HG03108 (cell line): ENCODE data around the gene KCNIP4.
A peak's percentile ranks its signal among the peaks of the same experiment; 100 is the strongest.

Experiments
- ATAC-seq: cut with Tn5 transposase; IDR thresholded peaks from one replicate; pipeline ENCODE4 v1.9.1; 2021; ENCODE audit warnings: moderate library complexity; ENCODE audit not compliant: unreplicated experiment

The KCNIP4 gene

GRCh38 chr4:21768349-21769310 lies 179.9 kb downstream of the KCNIP4 start:
- peak; percentile 56 for ATAC-seq

- no peak for ATAC-seq
Observed at GRCh38 chr4:21765810-21766407, 182.7 kb downstream of the KCNIP4 start.

GRCh38 chr4:21763855-21764254 lies 184.7 kb downstream of the KCNIP4 start:
- no peak for ATAC-seq

GRCh38 chr4:21757248-21757647 lies 191.3 kb downstream of the KCNIP4 start:
- no peak for ATAC-seq

GRCh38 chr4:21753084-21753760 lies 195.3 kb downstream of the KCNIP4 start:
- ATAC-seq: no peak

GRCh38 chr4:21752616-21753015 lies 196.0 kb downstream of the KCNIP4 start:
- ATAC-seq: no peak

- no peak for ATAC-seq
Observed at GRCh38 chr4:21749924-21750323, 198.6 kb downstream of the KCNIP4 start.

GRCh38 chr4:21749412-21749811 lies 199.2 kb downstream of the KCNIP4 start:
- no peak for ATAC-seq

GRCh38 chr4:21744046-21744445 lies 204.5 kb downstream of the KCNIP4 start:
- ATAC-seq: no peak

- ATAC-seq: no peak
Observed at GRCh38 chr4:21742326-21742725, 206.2 kb downstream of the KCNIP4 start.

- no peak for ATAC-seq
Observed at GRCh38 chr4:21738821-21739220, 209.8 kb downstream of the KCNIP4 start.

GRCh38 chr4:21735866-21736265 lies 212.7 kb downstream of the KCNIP4 start:
- ATAC-seq: no peak

- ATAC-seq: no peak
Observed at GRCh38 chr4:21733894-21734630, 214.5 kb downstream of the KCNIP4 start.

- no peak for ATAC-seq
Observed at GRCh38 chr4:21728304-21728703, 220.3 kb downstream of the KCNIP4 start.

GRCh38 chr4:21726255-21726815 lies 222.2 kb downstream of the KCNIP4 start:
- no peak for ATAC-seq

- ATAC-seq: no peak
Observed at GRCh38 chr4:21722157-21722839, 226.3 kb downstream of the KCNIP4 start.

- ATAC-seq: no peak
Observed at GRCh38 chr4:21716531-21716930, 232.0 kb downstream of the KCNIP4 start.

GRCh38 chr4:21710179-21710835 lies 238.3 kb downstream of the KCNIP4 start:
- ATAC-seq: no peak

- ATAC-seq: no peak
Observed at GRCh38 chr4:21709761-21710160, 238.8 kb downstream of the KCNIP4 start.

GRCh38 chr4:21709031-21709430 lies 239.5 kb downstream of the KCNIP4 start:
- ATAC-seq: no peak
